GM18526 (cell line): Measurements from ENCODE around the gene IL10RA.
A peak's percentile ranks its signal among the peaks of the same experiment; 100 is the strongest.

Experiments
- POLR2A ChIP-seq: IDR thresholded peaks from 3 replicates; pipeline ENCODE4 v1.6.1; 2011; ENCODE audit not compliant: insufficient read length; ENCODE audit errors: extremely low read depth

The IL10RA gene

GRCh38 chr11:117979481-117980211 is 6.5 kb upstream of the IL10RA start:
- TF ChIP-seq POLR2A: no peak

- TF ChIP-seq POLR2A: no peak
These were observed 5.9 kb upstream of the IL10RA start for GRCh38 chr11:117980280-117980679.

- TF ChIP-seq POLR2A: no peak
These were observed 5.5 kb upstream of the IL10RA start for GRCh38 chr11:117980720-117981119.

GRCh38 chr11:117983163-117983475 is 3.1 kb upstream of the IL10RA start:
- TF ChIP-seq POLR2A: no peak

GRCh38 chr11:117984476-117984875 is 1.7 kb upstream of the IL10RA start:
- TF ChIP-seq POLR2A: no peak

- TF ChIP-seq POLR2A: peak; percentile 10
These were observed 884 bp downstream of the IL10RA start for GRCh38 chr11:117986981-117987574.

GRCh38 chr11:117989351-117990102 is 3.3 kb downstream of the IL10RA start:
- TF ChIP-seq POLR2A: no peak

GRCh38 chr11:117992136-117992535 is 5.9 kb downstream of the IL10RA start:
- TF ChIP-seq POLR2A: no peak

- TF ChIP-seq POLR2A: no peak
These were observed 6.4 kb downstream of the IL10RA start for GRCh38 chr11:117992620-117993019.

- no peak for TF ChIP-seq POLR2A
These were observed 8.0 kb downstream of the IL10RA start for GRCh38 chr11:117993988-117994745.

GRCh38 chr11:117995472-117995871 is 9.3 kb downstream of the IL10RA start:
- no peak for TF ChIP-seq POLR2A

- no peak for TF ChIP-seq POLR2A
These were observed 9.9 kb downstream of the IL10RA start for GRCh38 chr11:117996058-117996457.

- TF ChIP-seq POLR2A: no peak
These were observed 11.2 kb downstream of the IL10RA start for GRCh38 chr11:117997406-117997805.

GRCh38 chr11:117997823-117998579 is 11.8 kb downstream of the IL10RA start:
- no peak for TF ChIP-seq POLR2A
